Measurements from ENCODE around the gene EFEMP1.
"Not testable (repeated sequence)": the region's sequence is repeated elsewhere in the genome, so short reads cannot be mapped to it uniquely, and the experiment has no call there.

The EFEMP1 gene

DNA sequence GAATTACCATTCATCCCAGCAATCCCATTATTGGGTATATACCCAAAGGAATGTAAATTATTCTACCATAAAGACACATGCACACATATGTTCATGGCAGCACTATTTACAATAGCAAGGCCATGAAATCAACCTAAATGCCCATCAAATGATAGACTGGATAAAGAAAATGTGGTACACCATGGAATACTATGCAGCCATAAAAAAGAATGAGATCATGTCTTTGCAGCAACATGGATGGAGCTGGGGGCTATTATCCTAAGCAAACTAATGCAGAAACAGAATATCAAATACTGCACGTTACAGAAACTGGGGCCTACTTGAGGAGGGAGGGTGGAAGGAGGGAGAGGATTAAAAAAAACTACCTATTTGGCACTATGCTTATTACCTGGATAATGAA lies 85.5 kb downstream of the EFEMP1 start:
- FAIRE-seq; DNase-seq (ENCODE audit: insufficient read length, low spot score): not testable (repeated sequence)

DNA sequence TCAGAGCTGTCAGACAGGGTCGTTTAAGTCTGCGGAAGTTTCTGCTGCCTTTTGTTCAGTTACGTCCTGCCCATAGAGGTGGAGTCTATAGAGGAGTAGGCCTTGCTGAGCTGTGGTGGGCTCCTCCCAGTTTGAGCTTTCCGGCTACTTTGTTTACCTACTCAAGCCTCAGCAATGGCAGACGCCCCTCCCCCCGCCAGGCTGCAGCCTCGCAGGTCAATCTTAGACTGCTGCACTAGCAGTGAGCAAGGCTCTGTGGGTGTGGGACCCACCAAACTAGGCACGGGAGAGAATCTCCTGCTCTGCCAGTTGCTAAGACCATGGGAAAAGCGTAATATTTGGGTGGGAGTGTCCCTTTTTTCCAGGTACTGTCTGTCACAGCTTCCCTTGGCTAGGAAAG lies 86.5 kb downstream of the EFEMP1 start:
- FAIRE-seq (no peak), DNase-seq (ENCODE audit: insufficient read length, low spot score) (no peak)

DNA sequence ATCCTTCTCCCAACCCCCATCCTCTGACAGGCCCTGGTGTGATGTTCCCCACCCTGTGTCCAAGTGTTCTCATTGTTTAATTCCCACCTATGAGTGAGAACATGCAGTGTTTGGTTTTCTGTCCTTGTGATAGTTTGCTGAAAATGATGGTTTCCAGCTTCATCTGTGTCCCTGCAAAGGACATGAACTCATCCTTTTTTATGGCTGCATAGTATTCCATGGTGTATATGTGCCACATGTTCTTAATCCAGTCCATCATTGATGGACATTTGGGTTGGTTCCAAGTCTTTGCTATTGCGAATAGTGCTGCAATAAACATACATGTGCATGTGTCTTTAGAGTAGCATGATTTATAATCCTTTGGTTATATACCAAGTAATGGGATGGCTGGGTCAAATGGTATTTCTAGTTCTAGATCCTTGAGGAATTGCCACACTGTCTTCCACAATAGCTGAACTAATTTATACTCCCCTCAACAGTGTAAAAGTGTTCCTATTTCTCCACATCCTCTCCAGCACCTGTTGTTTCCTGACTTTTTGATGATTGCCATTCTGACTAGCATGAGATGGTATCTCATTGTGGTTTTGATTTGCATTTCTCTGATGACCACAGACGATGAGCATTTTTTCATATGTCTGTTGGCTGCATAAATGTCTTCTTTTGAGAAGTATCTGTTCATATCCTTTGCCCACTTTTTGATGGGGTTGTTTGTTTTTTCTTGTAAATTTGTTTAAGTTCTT lies 91.7 kb downstream of the EFEMP1 start:
- DNase-seq (ENCODE audit: insufficient read length, low spot score); FAIRE-seq: not testable (repeated sequence)

DNA sequence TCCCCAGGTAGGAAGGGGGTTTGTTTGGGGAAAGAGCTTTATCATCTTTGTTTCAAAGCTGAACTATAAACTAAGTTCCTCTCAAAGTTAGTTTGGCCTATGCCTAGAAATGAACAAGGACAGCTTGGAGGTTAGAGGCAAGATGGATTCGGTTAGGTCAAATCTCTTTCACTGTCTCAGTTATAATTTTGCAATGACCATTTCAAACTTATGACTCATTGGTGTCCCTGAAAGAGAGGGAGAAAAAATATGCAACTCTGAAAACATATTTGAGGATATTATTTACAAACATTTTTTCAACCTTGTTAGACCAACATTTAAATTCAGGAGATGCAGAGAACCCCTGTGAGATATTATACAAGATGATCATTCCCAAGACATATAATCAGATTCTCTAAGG lies 95.7 kb downstream of the EFEMP1 start:
- DNase-seq (ENCODE audit: insufficient read length, low spot score) (no peak), FAIRE-seq (no peak)

DNA sequence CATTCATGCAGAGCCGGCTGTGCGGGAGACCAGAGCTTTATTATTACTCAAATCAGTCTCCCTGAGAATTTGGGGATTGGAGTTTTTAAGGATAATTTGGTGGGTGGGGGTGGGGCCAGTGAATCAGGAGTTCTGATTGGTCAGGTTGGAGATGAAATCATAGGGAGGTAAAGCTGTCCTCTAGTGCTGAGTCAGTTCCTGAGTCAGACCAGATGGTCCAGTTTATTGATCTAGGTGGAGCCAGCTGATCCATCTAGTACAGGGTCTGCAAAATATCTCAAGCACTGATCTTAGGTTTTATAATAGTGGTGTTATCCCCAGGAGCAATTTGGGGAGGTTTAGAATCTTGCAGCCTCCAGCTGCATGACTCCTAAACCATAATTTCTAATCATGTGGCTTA lies 96.2 kb downstream of the EFEMP1 start:
- not testable (repeated sequence) for DNase-seq (ENCODE audit: insufficient read length, low spot score); FAIRE-seq

DNA sequence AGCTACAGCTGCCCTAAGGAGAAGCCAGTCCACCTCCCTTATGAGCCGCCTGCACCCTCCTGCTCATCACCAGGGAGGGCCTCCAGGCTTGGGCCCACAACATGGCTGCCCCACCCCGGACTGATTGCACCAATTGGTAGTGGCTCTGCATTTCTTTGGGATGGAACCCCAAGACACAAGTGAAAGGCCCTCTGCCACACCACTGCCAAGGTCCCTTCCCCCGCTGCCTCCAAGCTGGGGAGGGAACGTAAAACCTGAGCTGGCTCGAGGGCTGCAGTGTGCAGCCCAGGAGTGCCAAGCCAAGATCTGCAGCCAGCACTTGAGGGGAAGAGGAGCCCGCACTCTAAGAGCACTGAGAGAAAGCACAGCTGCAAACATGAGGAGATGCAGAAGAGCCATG lies 97.3 kb downstream of the EFEMP1 start:
- FAIRE-seq, result no peak
- no peak for DNase-seq (ENCODE audit: insufficient read length, low spot score)

DNA sequence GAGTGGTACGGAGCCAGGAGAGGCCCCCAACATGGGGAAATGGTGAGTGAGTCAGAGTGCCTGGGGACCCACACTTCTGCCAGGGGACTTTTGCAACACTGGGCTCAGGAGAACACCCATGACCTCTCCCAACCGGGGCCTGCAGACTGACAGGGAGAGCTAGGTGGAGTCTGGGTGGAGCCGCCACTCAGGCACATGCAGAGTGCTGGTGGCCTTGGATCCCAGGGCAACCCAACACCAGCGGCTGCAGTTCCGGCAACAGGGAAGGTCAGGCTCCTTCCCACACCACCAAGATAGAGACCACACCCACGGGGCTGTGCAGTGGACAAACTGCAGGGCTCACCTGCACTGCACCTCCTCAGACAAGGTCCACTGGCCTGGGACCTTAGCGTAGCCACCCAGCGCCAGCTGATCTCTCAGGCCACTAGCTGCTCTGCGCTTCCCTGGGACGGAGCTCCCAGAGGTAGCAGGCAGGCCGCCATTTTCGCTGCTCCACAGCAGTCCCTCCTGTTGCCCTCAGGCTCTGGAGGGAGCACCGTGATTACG lies 99.0 kb downstream of the EFEMP1 start:
- FAIRE-seq, result no peak
- no peak for DNase-seq (ENCODE audit: insufficient read length, low spot score)
